OCI-LY7 (cell line): ENCODE measurements around the gene GADL1. TPM values are rescaled to one million over a fixed set of nuclear protein-coding genes. Genes with fewer than 3 reads are reported as not detected.

Experiments
- BruUV-seq: library from RNA; stranded (reverse); fragments of 400-500 nt; replicated peaks from 2 replicates; lab custom pipeline; 2021; lab: Mats Ljungman, UMichigan
- CTCF ChIA-PET: fragments of 300-600 bp; sonication (Branson Sonifier 250); formaldehyde crosslinking; loops from one replicate; lab custom pipeline; 2022; ENCODE audit warnings: antibody characterized with exemption; ENCODE audit not compliant: unreplicated experiment; lab: Charles Lee
- POLR2A ChIA-PET: fragments of 300-600 bp; sonication (Branson Sonifier 250); formaldehyde crosslinking; loops from one replicate; lab custom pipeline; 2022; ENCODE audit warnings: antibody characterized with exemption; lab: Charles Lee
- DNase-seq: peaks from one replicate; pipeline ENCODE4 v3.0.0-alpha.2; 2015; ENCODE audit warnings: low spot score
- H2AFZ ChIP-seq: fragments of 200-600 bp; sonication (generic), shearing (Covaris generic); 2 replicates; pipeline ENCODE4 v1.6.1; 2014; ENCODE audit warnings: mild to moderate bottlenecking, antibody characterized with exemption, low read length, moderate library complexity
- H3K27ac ChIP-seq: fragments of 200-600 bp; sonication (generic); 2 replicates; pipeline ENCODE4 v1.5.1; 2014; ENCODE audit warnings: mixed run types, low read depth, mild to moderate bottlenecking, moderate library complexity, low read length, inconsistent platforms; ENCODE audit not compliant: poor library complexity, severe bottlenecking
- H3K36me3 ChIP-seq: fragments of 200-600 bp; sonication (generic); 2 replicates; pipeline ENCODE4 v1.6.1; 2014; ENCODE audit warnings: mild to moderate bottlenecking, antibody characterized with exemption, low read length, moderate library complexity, mixed read lengths; ENCODE audit not compliant: insufficient read depth
- H3K4me1 ChIP-seq: fragments of 200-600 bp; sonication (generic); 2 replicates; pipeline ENCODE4 v1.5.1; 2014; ENCODE audit warnings: mild to moderate bottlenecking, low read length; ENCODE audit not compliant: insufficient read depth, poor library complexity, severe bottlenecking
- H3K4me2 ChIP-seq: fragments of 200-600 bp; sonication (generic); 2 replicates; pipeline ENCODE4 v1.6.1; 2014; ENCODE audit warnings: mild to moderate bottlenecking, low read length
- H3K4me3 ChIP-seq: fragments of 200-600 bp; sonication (generic); 2 replicates; pipeline ENCODE4 v1.5.1; 2014; ENCODE audit warnings: mild to moderate bottlenecking, low read depth, low read length; ENCODE audit not compliant: poor library complexity, severe bottlenecking
- H3K79me2 ChIP-seq: fragments of 200-600 bp; sonication (generic); 2 replicates; pipeline ENCODE4 v1.6.1; 2016; ENCODE audit warnings: low read depth, mild to moderate bottlenecking, low read length, moderate library complexity, mixed read lengths; ENCODE audit not compliant: insufficient read depth
- H3K9me2 ChIP-seq: fragments of 200-600 bp; sonication (generic); 2 replicates; pipeline ENCODE4 v1.6.1; 2016; ENCODE audit warnings: mild to moderate bottlenecking, low read length, mixed read lengths; ENCODE audit not compliant: insufficient read depth
- H3K9me3 ChIP-seq: fragments of 200-600 bp; sonication (generic); 2 replicates; pipeline ENCODE4 v1.6.1; 2014; ENCODE audit warnings: mild to moderate bottlenecking, mixed run types, low read length, mixed read lengths
- H4K20me1 ChIP-seq: fragments of 200-600 bp; sonication (generic); 2 replicates; pipeline ENCODE4 v1.6.1; 2014; ENCODE audit warnings: mild to moderate bottlenecking, antibody characterized with exemption, low read length, moderate library complexity, mixed read lengths; ENCODE audit not compliant: insufficient read depth
- CTCF ChIP-seq: fragments of 200-600 bp; sonication (generic); conservative IDR thresholded peaks from 2 replicates; pipeline ENCODE4 v1.5.1; 2014; ENCODE audit warnings: mild to moderate bottlenecking, antibody characterized with exemption, low read length, moderate library complexity, mixed read lengths
- EZH2phosphoT487 ChIP-seq: fragments of 200-600 bp; sonication (generic); IDR thresholded peaks from 2 replicates; pipeline ENCODE4 v1.6.1; 2018; ENCODE audit warnings: low read depth, borderline replicate concordance, mild to moderate bottlenecking, mixed run types, antibody characterized with exemption, low read length, moderate library complexity, mixed read lengths
- intact Hi-C: fragments of 100-400 bp; cut with micrococcal nuclease; formaldehyde crosslinking; loops from one replicate; pipeline ENCODE4 v1.10.0; 2022; ENCODE audit not compliant: unreplicated experiment
- total RNA-seq, 2 experiments: library from RNA; depleted of rRNA in 1 of 2; stranded (reverse); fragments of >200 nt in 1 of 2; shearing (Covaris generic) in 1 of 2; gene quantifications; 2 replicates each; pipeline ENCODE4 v1.2.3, GENCODE V29; 2014 to 2022

GADL1 gene
- total RNA-seq, 2 experiments from 2014 or later: not detected

- Histone ChIP-seq H3K9me3 (no peaks in the 10 kb centered on the region), H4K20me1 (no peaks in the 10 kb centered on the region), H3K4me2 (no peak overlapping the region), H3K9me2 (no peaks in the 10 kb centered on the region), H3K4me3 (no peak overlapping the region), H3K36me3 (no peaks in the 10 kb centered on the region), H3K4me1 (no peaks in the 10 kb centered on the region), H2AFZ (no peak overlapping the region), H3K27ac (no peak overlapping the region), H3K79me2 (no peaks in the 10 kb centered on the region)
- ChIA-PET POLR2A (interaction anchor here (0.8 to 0.9 kb wide), 2 partner anchors 13 to 36 kb away, joined by 3 read pairs; no protein-coding TSS in a partner anchor), CTCF (no interaction called here)
- no peak for DNase-seq
- no TSS peak for BruUV-seq
- TF ChIP-seq EZH2phosphoT487 (no peak), CTCF (no peak)
- intact Hi-C loops: no loop called here
Measured at GRCh38 chr3:30795176-30795575, 99.3 kb downstream of the GADL1 start.

- H3K4me1 ChIP-seq: no peaks in the 10 kb centered on the region
- H4K20me1 ChIP-seq: no peaks in the 10 kb centered on the region
- no peak overlapping the region for H3K4me2 ChIP-seq
- TF ChIP-seq EZH2phosphoT487 (no peak), CTCF (no peak)
- H3K4me3 ChIP-seq: no peak overlapping the region
- H2AFZ ChIP-seq: no peak overlapping the region
- H3K9me2 ChIP-seq: no peaks in the 10 kb centered on the region
- no TSS peak for BruUV-seq
- ChIA-PET CTCF (no interaction called here), POLR2A (no interaction called here)
- intact Hi-C loops: no loop called here
- no peaks in the 10 kb centered on the region for H3K36me3 ChIP-seq
- no peak overlapping the region for H3K27ac ChIP-seq
- H3K79me2 ChIP-seq: no peaks in the 10 kb centered on the region
- no peaks in the 10 kb centered on the region for H3K9me3 ChIP-seq
- DNase-seq: no peak
Measured at GRCh38 chr3:30793740-30794139, 100.7 kb downstream of the GADL1 start.

- DNase-seq: no peak
- Histone ChIP-seq H3K4me2 (no peak overlapping the region), H3K9me3 (no peaks in the 10 kb centered on the region), H3K4me3 (no peak overlapping the region), H3K9me2 (no peaks in the 10 kb centered on the region), H3K79me2 (no peaks in the 10 kb centered on the region), H3K27ac (no peak overlapping the region), H3K36me3 (no peaks in the 10 kb centered on the region), H4K20me1 (no peaks in the 10 kb centered on the region), H2AFZ (no peak overlapping the region), H3K4me1 (no peaks in the 10 kb centered on the region)
- POLR2A ChIA-PET: interaction anchor here (0.6 kb wide), 1 partner anchor 659 kb away, joined by 3 read pairs; no protein-coding TSS in a partner anchor
- CTCF ChIA-PET: no interaction called here
- TF ChIP-seq CTCF (no peak), EZH2phosphoT487 (no peak)
- BruUV-seq: no TSS peak
- intact Hi-C loops: no loop called here
Measured at GRCh38 chr3:30790150-30790549, 104.3 kb downstream of the GADL1 start.
